Measurements from ENCODE around the gene MUC4. TPM values are rescaled to one million over a fixed set of nuclear protein-coding genes. Genes with fewer than 3 reads are reported as not detected.

Gene MUC4
- total and polyA plus RNA-seq, 2 of the 4 experiments (the other 2 are of a cell fraction) = not detected

- H3K18ac ChIP-seq (ENCODE audit: low read depth, low read length) = no peak overlapping the region
- DNase-seq (no peak), ATAC-seq (ENCODE audit: low read depth) (no peak)
- H3K9me3 ChIP-seq (ENCODE audit: control insufficient read depth, insufficient read depth, low read length) = peaks cover 5% of the 10 kb centered on the region; the same call in 1 of the 2 replicates
- H3K36me3 ChIP-seq (ENCODE audit: control insufficient read depth, insufficient read depth, low read length) = no peaks in the 10 kb centered on the region
- no peak overlapping the region for H2BK5ac ChIP-seq (ENCODE audit: low read depth, low read length, poor library complexity, severe bottlenecking)
- H3K27me3 ChIP-seq (ENCODE audit: control insufficient read depth, insufficient read depth, low read length) = peaks cover 7% of the 10 kb centered on the region
- H4K91ac ChIP-seq (ENCODE audit: insufficient read depth, low read depth, low read length) = no peak overlapping the region
- H2AK9ac ChIP-seq (replicated peaks; ENCODE audit: low read depth, low read length, poor library complexity) = no peak overlapping the region
- in situ Hi-C loops (cut with MboI; ENCODE audit: low sequenced_read_pairs) (no loop called here), dilution Hi-C loops (cut with HindIII; ENCODE audit: low sequenced_read_pairs, unreplicated experiment) (no loop called here), intact Hi-C loops (cut with micrococcal nuclease) (no loop called here)
- H3K56ac ChIP-seq (ENCODE audit: extremely low read depth, insufficient read depth, low read length) = no peak overlapping the region
- no peaks in the 10 kb centered on the region for H3K79me1 ChIP-seq (ENCODE audit: low read depth in 1 of 2, low read length in 2 of 2)
- H3K4ac ChIP-seq (ENCODE audit: low read depth, low read length) = no peak overlapping the region
- no peak overlapping the region for H3K27ac ChIP-seq (ENCODE audit: insufficient read depth, low read length)
- BruUV-seq (replicated peaks) = no TSS peak
- no peak overlapping the region for H2BK15ac ChIP-seq (ENCODE audit: low read depth, low read length)
- no peak overlapping the region for H3K4me3 ChIP-seq (ENCODE audit: insufficient read depth, low read depth, low read length)
- no peak overlapping the region for H4K5ac ChIP-seq (ENCODE audit: low read depth, low read length)
- no peak overlapping the region for H4K8ac ChIP-seq (ENCODE audit: low read depth in 2 of 2, low read length in 2 of 2)
- H2BK20ac ChIP-seq (ENCODE audit: low read depth, low read length) = no peak overlapping the region
- no peak overlapping the region for H2BK120ac ChIP-seq (ENCODE audit: low read depth, low read length)
- POLR2A ChIA-PET (ENCODE audit: unreplicated experiment) = no interaction called here
- H3K4me2 ChIP-seq (ENCODE audit: low read depth, low read length) = no peak overlapping the region
- H2AFZ ChIP-seq (replicated peaks; ENCODE audit: low read length, poor library complexity) = peak overlapping the region; percentile 32
- no peaks in the 10 kb centered on the region for H4K20me1 ChIP-seq (ENCODE audit: insufficient read depth, low read length)
- no peaks in the 10 kb centered on the region for H3K9me1 ChIP-seq (ENCODE audit: insufficient read depth, low read length)
- H3K9ac ChIP-seq (ENCODE audit: low read depth, low read length) = no peak overlapping the region
- H2AK5ac ChIP-seq (ENCODE audit: low read depth, low read length) = no peak overlapping the region
- no peaks in the 10 kb centered on the region for H3K4me1 ChIP-seq (ENCODE audit: control insufficient read depth, insufficient read depth, low read length)
- TF ChIP-seq CTCF (conservative IDR thresholded peaks at IDR 0.05; ENCODE audit: low read depth, low read length) = no peak
- TF ChIP-seq CEBPB (IDR thresholded peaks at IDR 0.05; ENCODE audit: low read depth, low read length) = no peak
- TF ChIP-seq, protein P1, sequence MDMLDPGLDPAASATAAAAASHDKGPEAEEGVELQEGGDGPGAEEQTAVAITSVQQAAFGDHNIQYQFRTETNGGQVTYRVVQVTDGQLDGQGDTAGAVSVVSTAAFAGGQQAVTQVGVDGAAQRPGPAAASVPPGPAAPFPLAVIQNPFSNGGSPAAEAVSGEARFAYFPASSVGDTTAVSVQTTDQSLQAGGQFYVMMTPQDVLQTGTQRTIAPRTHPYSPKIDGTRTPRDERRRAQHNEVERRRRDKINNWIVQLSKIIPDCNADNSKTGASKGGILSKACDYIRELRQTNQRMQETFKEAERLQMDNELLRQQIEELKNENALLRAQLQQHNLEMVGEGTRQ (IDR thresholded peaks at IDR 0.05; ENCODE audit: low read depth, low read length) = no peak
- TF ChIP-seq MXI1 (IDR thresholded peaks at IDR 0.05; ENCODE audit: borderline replicate concordance, low read depth, low read length) = no peak
- TF ChIP-seq BHLHE40 (IDR thresholded peaks at IDR 0.05; ENCODE audit: low read depth, low read length) = no peak
- no peak for TF ChIP-seq FOS (IDR thresholded peaks at IDR 0.05; ENCODE audit: low read depth, low read length)
- no peak for TF ChIP-seq SMC3 (IDR thresholded peaks at IDR 0.05; ENCODE audit: low read depth, low read length)
- H3K14ac ChIP-seq (replicated peaks; ENCODE audit: low read depth, low read length) = no peak overlapping the region
- 77% methylated on average over 3 of the region's 4 CpGs; no CpG with 5 or more reads in 1 of the 2 experiments for WGBS, 2 experiments (ENCODE audit: extremely low coverage in 2 of 2, insufficient read length in 1 of 2)
- H3K23ac ChIP-seq (ENCODE audit: low read depth, low read length) = no peak overlapping the region
- CTCF ChIA-PET = no interaction called here
Observed at GRCh38 chr3:195790901-195791300, 20.8 kb downstream of the MUC4 start.

Measured in IMR-90 (cell line).